Measurements from ENCODE around the gene CAB39.

GRCh38 chr2:230809015-230809414, 96.4 kb downstream of the CAB39 start:
- no peak for TF ChIP-seq CTCF (IDR thresholded peaks at IDR 0.05; ENCODE audit: extremely low read depth in 1 of 2, insufficient read depth in 1 of 2, low read depth in 1 of 2, low read length in 2 of 2)
- TF ChIP-seq POLR2A (IDR thresholded peaks at IDR 0.05; ENCODE audit: low read depth, low read length), result no peak
- TF ChIP-seq POLR2AphosphoS5 (IDR thresholded peaks at IDR 0.05; ENCODE audit: insufficient read depth, low read depth, low read length), result no peak
- no peak for TF ChIP-seq EZH2 (IDR thresholded peaks at IDR 0.05; ENCODE audit: borderline replicate concordance, low read depth, low read length, severe bottlenecking)
- TF ChIP-seq MYC (IDR thresholded peaks at IDR 0.05; ENCODE audit: low read depth, low read length), result no peak
- TF ChIP-seq MAX (IDR thresholded peaks at IDR 0.05; ENCODE audit: insufficient read depth, insufficient read length), result no peak

Measured in endothelial cell of umbilical vein (primary cell).